Fibroblast of pulmonary artery (primary cell): Measurements from ENCODE around the gene GH1.
A peak's percentile ranks its signal among the peaks of the same experiment; 100 is the strongest.

Source experiments
- DNase-seq: peaks from one replicate; pipeline ENCODE4 v3.0.0-alpha.2; 2010; ENCODE audit warnings: low read depth
- H3K4me3 ChIP-seq: replicated peaks from 2 replicates; pipeline ENCODE4 v1.5.1; 2011; ENCODE audit warnings: low read depth, mild to moderate bottlenecking, control low read depth, low read length, moderate library complexity
- CTCF ChIP-seq: IDR thresholded peaks from 2 replicates; pipeline ENCODE4 v1.5.1; 2011; ENCODE audit warnings: mild to moderate bottlenecking, control low read depth, low read length, inconsistent platforms; ENCODE audit errors: missing control alignments

Gene GH1

GRCh38 chr17:63949576-63950250 is 31.1 kb upstream of the GH1 start:
- H3K4me3 ChIP-seq = no peak overlapping the region
- no peak for TF ChIP-seq CTCF
- no peak for DNase-seq

- no peak for DNase-seq
- H3K4me3 ChIP-seq = no peak overlapping the region
- TF ChIP-seq CTCF = no peak
These were observed 29.9 kb upstream of the GH1 start for GRCh38 chr17:63948521-63948920.

- no peak for DNase-seq
- H3K4me3 ChIP-seq = no peak overlapping the region
- TF ChIP-seq CTCF = no peak
These were observed 29.2 kb upstream of the GH1 start for GRCh38 chr17:63947711-63948330.

- DNase-seq = peak; percentile 41
- no peak overlapping the region for H3K4me3 ChIP-seq
- peak; percentile 67 for TF ChIP-seq CTCF
These were observed 28.1 kb upstream of the GH1 start for GRCh38 chr17:63946440-63947363.

- no peak overlapping the region for H3K4me3 ChIP-seq
- no peak for TF ChIP-seq CTCF
- DNase-seq = no peak
These were observed 27.3 kb upstream of the GH1 start for GRCh38 chr17:63945784-63946439.

GRCh38 chr17:63944736-63945499 is 26.3 kb upstream of the GH1 start:
- TF ChIP-seq CTCF = no peak
- no peak for DNase-seq
- no peak overlapping the region for H3K4me3 ChIP-seq
